Fibroblast of gingiva (primary cell): ENCODE measurements around the gene ZBTB17.
A peak's percentile ranks its signal among the peaks of the same experiment; 100 is the strongest.
"Not testable (repeated sequence)": the region's sequence is repeated elsewhere in the genome, so short reads cannot be mapped to it uniquely, and the experiment has no call there.

ENCODE experiments used
- DNase-seq: peaks from one replicate; pipeline ENCODE4 v3.0.0-alpha.2; 2011; ENCODE audit warnings: low read depth

The ZBTB17 gene

GRCh38 chr1:15975805-15976680 is at the start of gene ZBTB17:
Gene ZBTB17 (minus strand): TSS chr1:15976101. CDS start chr1:15948495, 27,606 bp downstream.
- DNase-seq: peak; percentile 86

DNA sequence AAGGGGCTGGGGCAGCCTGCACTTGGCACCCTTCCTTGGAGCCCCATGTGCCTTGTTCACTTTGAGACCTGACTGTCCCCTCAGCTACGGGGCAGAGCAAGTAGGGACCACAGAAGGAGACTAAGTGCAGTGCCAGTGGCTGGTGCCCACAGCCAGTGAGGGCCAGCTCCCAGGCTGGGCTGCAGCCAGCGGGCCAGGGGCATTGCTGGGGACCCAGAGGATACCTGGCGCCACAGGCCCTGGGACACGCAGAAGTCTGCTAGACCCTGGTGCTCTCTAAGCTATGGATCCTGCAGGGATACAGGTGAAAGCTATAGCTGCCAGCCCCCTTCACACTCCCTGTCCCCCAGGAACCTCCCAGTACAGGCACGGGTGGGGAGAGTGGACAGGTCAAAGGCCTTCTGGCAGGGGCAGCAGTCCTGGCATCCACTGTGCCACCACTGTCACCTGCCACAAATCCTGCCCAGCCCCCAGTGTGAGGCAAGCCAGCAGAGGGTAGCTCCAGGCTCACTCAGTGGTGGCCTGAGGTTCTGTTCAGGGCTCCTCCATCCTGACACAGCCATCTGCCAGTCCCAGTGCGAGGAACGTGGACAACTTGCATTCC is 47.3 kb upstream of the ZBTB17 start:
- DNase-seq: no peak

DNA sequence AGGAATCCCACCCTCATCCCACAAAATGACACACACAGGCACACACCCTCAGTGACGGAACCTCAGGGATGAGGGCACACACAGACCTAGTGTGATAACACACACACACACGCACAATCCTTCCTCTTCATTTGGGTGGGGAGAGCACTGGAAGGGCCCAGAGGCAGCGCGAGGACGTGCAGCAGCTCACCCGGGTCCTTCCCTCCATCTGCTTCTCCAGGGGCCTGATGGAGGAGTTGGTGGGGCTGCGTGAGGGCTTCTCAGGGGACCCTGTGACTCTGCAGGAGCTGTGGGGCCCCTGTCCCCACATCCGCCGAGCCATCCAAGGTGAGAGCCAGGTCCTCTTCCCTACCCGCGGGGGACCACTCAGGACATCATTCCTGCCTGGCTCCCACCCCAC is 46.5 kb upstream of the ZBTB17 start:
- DNase-seq: no peak

DNA sequence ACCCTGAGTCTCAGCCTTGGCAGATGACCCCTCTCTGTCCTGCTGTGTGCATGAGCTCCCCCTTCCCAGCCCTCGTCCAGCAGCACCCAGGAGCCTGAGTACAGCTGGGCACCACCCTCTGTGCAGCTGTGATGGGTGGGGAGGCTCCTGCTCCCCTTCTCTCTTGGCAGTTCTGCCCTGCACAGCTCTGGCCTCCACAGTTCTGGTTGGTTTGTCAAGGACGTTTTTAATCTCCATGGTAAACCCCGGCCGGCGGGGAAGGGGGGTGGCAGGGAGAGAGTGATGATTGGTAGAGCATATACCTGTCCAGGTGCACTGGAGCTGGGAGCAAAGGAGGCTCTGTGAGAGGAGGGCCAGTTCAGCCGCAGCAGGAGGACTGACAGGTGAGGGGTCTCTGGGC is 45.8 kb upstream of the ZBTB17 start, which contains the start of gene CLCNKA:
TSS of gene CLCNKA (plus strand) at position 356 of the 400 bp plus-strand sequence. CDS start 584 bp downstream, outside the sequence.
- DNase-seq: no peak

DNA sequence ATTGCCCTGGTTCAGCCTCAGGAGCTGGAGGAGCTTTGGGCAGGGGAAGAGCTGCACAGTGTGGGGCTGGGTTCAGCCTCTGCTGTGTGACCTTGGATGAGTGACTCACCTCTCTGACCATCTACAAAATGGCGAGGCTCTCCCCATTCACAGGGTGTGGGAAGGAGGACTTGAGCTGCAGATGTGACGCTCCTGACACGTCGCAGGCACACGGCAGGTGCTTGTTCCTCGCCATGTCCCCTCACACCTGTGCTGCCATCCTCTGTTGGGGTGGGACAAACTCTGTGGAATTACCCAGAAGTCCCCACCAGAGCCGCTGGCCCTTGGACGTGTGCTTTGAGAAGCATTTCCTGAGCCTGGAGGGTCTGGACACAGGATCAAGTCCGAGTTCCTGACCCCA is 45.0 kb upstream of the ZBTB17 start:
- DNase-seq: not testable (repeated sequence)

DNA sequence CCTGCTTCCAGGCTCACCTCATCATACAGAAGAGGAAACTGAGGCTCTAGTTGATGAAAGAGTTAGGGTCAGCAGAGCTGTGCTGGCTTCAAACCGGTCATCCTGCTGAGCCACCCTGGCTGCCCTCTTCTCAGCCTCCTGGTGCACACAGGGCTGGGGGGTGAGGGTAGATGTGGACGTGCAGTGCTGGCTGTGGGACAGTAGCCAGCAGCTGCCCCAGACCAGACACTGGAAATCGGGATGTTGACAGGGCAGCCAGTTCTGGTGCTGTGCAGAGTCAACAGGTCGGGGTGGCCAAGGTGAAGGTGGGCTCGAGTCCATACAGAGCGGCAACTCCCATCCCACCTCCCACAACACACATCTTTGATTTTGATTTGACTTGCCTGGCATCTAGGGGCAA is 44.4 kb upstream of the ZBTB17 start:
- DNase-seq: no peak

DNA sequence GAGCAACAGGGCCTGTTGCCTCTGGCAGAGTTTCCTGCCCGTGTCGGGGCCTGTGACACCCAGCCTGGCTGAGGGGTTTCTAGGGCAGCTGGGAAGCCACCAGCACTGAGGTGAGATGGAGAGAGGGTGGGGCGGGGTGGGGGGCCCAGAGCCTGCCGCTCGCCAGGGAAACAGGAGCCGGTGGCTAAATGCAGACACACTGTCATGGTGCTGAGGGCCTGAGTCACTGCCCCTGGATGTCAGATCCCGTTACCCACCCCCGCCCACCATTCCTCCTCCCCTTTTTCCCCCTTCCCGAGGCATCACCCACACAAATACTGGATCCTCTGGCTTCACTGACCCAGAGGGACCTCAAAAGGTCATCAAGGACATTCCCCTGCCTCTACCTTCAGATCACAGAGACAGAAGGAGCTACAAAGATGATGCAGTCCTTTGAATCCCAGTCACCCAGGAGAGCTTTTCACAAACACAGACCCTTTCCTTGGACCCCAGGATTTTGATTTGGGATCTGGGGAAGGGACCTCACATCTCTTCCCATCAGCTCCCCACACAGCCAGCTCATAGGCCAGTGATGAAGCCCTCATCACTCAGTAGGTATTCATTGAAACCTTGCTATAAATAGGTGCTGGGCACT is 43.9 kb upstream of the ZBTB17 start:
- DNase-seq: no peak

DNA sequence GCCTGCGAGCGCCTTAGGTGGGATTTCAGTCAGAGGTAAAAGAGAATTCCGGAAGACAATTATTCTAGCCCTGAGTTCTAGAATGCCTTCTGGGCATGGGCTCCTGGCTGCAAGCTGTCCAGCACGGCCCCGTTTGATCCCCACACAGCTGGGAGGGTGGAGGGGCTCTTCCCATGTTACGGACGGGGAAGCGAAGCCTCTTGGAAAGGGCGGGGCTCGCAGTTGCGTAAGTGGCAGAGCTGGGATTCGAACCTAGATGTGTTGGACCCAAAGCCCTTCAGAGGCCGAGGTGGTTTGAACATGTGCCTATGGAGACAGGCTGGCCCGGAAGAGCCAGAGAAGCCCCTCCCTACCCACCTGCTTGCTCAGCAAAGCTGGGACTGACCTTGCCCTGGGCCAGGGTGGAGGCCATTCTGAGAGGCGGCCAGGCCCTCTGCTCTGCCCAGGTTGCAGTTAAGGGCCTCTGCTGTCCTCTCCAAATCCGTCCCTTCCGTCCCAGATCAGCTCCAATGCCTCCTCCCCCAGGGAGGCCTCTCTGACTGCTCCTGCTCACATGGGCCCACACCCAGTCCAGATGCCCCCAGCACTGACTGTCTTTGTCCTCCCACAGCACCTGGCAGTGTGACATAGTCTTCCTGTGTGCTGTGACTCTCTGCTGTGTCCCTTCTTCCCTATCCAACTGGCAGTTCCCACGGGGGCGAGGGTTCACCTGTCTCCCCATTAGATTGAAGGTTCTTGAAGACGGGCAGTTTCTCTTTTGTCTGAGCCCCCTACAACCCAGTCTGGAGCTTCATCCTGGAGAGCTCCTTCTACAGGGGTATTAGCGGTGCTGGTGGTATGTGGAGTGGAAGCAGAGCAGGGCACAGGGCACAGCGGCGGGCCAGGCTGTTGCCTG is 43.1 kb upstream of the ZBTB17 start:
- peak; percentile 38 for DNase-seq

- DNase-seq: no peak
Observed at GRCh38 chr1:16018308-16018707, 42.4 kb upstream of the ZBTB17 start.

DNA sequence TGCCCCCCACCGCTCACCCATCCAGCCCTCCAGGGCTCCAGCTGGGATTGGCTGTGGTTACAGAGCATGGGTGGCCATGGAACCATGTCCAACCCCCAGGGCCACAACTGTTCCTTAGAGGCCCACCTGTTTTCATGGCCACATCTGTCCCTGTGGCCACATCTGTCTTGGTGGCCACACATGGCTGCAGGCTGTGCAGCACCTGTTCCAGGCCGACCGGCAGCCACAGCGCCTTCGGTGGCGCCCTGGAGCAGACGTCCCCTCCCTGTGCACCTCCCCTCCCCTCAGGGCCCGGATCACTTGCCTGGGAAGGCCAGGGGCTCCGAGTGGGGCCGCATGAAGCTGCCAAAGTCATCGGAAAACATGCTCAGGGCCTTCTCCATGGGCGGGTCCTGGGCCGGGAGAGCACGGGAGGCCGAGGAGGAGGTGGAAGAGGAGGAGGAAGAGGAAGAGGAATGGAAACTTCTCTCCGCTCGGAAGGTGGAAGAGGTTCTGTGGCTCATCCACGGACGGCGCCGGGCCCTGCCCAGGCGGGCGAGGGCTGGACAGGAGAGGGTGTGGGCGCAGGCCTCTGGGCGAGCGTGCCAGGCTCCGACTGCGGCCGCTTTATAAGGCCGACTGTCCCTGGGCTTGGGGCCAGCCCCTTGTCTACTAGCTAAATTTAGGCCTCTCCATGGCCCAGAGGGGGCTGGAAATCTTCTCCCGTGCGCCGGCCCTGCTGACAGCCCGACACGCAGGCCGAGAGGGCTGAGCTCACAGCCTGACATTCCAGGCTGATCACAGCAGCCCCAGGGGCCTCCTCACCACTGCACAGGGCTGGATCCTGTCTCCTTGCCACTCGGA is 41.8 kb upstream of the ZBTB17 start, which contains the start of gene HSPB7:
TSS of gene HSPB7 (minus strand) at position 583 of the 843 bp plus-strand sequence. CDS start at position 503, 80 bp downstream.
- peak; percentile 84 for DNase-seq

DNA sequence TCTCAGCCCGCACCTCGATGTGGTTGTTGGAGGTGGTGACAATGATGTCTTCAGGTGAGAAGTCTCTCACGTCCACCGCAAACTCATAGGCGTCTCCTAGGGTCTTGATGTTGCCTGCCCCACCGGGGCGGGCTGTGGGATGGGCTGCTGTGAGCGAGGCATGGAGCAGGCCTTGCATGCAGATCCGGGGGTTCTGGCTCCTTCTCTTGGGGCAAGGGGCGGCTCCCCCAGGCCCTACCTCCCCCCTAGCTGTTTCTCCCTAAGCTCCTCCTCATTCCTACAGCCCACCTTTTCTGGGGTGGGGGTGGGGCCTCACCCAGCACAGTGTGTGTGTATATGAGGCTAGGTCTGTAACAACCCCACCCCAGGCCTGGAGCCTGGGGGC is 41.2 kb upstream of the ZBTB17 start:
- DNase-seq: no peak

DNA sequence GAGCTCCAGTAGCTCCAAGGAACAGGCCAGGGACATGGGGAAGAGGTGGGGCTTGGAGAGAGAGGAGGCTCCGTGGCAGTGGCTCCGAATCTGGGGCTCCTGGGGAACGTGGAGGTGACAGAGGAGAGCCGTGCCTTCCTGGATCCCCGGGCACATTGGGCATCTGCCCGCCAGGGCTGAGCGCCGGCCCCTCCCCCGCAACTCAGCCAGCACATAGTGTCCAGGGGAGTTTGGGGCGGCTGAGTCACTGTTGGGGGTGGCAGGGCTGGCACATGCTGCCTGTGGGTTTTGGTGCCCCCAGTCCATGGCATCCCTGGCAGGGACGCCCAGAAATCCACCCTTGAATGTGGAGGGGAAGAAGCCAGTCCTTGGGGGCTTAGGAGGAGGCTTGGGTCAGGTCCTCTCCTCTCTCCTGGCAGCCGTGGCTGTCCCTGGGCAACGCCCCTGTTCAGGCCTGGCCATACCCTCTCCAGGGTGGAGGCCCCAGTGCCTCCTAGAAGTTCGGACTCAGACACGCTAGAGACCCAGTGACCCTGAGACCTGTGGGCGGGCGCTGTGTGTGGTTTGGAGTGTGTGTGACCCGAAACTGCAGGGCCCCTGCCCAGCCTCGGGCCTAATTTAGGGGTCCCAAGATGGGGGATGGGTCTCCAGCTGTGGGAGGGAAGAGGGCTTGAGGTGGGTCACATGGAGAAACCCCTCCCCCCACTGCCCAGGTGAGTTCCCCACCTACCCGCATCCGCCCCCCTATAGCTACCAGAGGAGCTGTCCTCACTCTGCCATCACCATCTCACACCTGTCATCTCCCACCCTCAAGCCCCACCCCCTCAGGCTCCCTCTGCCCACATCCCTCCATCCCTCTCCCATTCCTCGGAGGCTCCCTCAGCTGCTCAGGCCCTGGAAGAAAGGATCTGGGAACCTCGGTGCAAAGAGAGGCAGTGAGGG is 40.3 kb upstream of the ZBTB17 start:
- DNase-seq: peak; percentile 26

GRCh38 chr1:16015491-16015890 is 39.6 kb upstream of the ZBTB17 start:
- no peak for DNase-seq

- DNase-seq: no peak
Observed at GRCh38 chr1:16014509-16015482, 38.9 kb upstream of the ZBTB17 start.

DNA sequence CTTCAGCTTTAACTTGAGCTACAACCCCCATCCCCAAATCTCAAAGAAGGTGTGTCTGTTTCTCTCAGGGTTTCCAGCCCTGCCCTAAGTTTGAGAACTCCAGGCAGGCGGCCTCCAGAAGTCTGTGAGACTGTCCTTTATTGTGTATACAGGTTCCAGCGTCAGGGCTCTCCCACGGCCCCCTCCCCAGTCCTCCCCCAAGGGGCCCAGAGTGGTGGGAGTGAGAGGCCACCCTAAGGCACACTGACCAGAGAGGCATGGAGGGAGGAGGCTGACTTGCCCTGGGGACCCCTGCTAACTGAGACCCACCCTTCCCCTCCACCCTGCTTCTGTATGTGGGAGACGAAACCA is 38.0 kb upstream of the ZBTB17 start:
- no peak for DNase-seq

- peak; percentile 40 for DNase-seq
Observed at GRCh38 chr1:16013220-16013907, 37.5 kb upstream of the ZBTB17 start.

GRCh38 chr1:16012590-16013219 is 36.8 kb upstream of the ZBTB17 start:
- DNase-seq: peak; percentile 58
